HG02623 (cell line): ENCODE results near the gene SMARCD1.
"Not testable (repeated sequence)": the region's sequence is repeated elsewhere in the genome, so short reads cannot be mapped to it uniquely, and the experiment has no call there.

Source experiments
- ATAC-seq: cut with Tn5 transposase; IDR thresholded peaks from one replicate; pipeline ENCODE4 v1.9.1; 2021; ENCODE audit warnings: moderate library complexity; ENCODE audit not compliant: unreplicated experiment

The SMARCD1 gene

DNA sequence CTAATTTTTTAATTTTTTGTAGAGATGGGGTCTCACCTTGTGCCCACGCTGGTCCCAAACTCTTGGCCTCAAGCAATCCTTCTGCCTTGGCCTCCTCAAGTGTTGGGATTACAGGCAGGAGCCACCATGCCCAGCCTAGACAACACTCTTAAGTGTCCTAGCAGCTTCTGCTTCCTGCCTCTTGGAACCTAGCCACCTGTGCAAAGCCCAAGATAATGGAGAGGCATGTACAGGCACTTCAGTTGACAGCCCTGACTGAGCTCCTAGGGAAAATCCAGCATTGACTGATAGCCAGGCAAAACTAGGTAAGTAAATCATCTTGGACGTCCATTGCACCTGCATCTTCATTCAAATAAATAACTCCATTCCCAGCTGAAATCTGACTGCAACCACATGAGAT lies 42.4 kb downstream of the SMARCD1 start:
- no peak for ATAC-seq

DNA sequence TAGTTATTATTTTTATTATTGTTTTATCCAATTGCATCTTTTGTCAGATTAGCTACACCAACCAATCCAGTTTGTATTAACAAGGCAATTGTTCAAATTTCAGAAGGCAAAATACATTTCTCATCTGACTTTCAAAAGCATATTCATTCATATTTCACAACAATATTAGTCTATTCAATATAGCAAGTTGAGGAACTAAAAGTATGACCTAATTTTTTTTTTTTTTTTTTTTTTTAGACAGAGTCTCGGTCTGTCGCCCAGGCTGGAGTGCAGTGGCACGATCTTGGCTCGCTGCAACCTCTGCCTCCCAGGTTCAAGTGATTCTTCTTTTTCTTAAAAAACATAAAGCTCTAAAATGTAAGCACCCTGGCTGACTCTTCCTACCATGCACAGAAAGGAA lies 44.1 kb downstream of the SMARCD1 start:
- no peak for ATAC-seq

DNA sequence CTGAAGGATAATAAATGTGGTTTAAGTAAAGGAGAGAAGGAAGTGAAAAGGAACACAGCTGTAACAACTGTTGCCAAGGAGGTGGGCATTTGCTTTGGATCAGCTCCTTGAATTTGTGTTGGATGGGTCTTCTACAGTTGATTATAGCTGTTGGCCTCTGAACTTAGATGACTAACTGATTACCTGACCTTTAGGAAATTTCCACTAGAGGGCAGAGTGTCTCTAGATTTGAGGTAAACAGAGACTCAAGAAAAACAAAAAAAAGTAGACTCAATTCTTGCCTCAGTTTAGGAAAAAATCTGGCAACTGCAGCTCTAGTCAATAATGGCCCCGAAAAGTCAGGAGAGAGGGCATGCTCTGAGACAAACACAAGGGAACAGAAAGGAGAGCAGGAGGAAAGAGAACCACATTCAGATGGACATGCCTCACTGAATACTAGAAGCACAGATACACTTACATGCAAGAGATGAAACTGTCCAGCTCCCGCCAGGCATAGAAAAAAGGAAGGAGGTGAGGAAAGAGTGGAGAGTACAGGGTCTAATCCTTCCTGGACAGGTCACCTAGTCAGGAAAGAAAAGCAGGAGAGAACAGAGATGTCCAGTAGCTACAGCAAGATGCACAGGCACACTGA lies 47.5 kb downstream of the SMARCD1 start:
- ATAC-seq, result no peak

DNA sequence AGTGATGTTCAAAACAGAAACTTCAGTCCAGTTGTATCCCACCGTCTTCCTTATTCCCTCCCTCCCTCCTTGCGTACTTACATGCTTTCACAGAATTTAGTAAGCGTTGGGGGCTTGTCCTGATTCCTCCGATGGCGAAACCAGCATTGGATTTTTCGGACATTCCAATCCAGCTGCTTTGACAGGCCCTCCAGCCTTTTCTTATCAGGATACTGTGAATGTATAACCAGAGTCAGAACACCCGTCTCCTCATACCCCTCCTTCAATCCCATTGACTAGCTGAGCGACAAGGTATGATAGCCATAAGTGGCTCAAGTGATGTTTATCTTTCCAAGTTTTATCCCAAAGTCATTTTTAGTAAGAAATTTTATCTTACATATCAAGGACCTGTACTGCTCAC lies 57.9 kb downstream of the SMARCD1 start:
- ATAC-seq, result no peak

DNA sequence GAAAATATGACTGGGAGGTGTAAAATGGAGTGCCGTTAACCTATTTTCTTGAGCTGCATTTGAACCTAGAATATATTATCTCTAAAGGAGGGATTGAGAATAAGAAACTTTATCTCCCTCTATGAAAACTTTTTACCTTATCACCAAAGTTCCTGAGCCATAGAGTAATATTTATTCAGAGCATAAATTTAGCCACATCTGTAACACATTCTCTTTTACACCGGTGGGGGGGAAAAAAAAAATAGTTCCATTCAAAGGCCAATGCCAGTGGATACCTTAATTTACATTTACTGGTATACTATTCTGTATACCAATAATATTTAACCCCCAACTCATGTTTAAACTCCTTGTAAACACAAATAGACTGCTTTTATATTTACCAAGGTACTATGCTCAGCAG lies 60.3 kb downstream of the SMARCD1 start:
- no peak for ATAC-seq

DNA sequence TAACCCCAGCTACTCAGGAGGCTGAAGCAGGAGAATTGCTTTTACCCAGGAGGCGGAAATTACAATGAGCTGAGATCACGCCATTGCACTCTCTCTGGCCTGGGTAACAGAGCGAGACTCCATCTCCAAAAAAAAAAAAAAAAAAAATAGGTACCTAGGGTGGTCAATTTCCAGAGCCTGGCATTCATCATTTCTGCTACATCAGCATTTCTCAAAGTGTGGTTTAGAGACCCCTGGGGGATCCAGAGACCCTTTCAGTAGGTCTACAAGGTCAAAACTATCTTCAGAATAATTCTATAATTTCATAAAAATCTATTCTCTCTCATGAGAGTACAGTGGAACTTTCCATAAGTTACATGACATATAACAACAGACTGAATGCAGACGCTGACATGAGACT lies 62.1 kb downstream of the SMARCD1 start:
- no peak for ATAC-seq

DNA sequence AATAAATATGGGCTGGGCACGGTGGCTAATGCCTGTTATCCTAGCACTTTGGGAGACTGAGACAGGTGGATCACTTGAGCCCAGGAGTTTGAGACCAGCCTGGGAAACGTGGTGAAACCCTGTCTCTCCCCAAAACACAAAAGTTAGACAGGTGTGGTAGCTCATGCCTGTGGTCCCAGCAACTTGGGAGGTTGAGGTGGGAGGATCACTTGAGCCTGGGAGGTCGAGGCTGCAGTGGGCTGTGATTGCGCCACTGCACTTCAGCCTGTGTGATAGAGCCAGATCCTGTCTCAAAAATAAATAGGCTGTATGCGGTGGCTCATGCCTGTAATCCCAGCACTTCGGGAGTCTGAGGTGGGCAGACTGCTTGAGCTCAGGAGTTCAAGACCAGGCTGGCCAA lies 62.9 kb downstream of the SMARCD1 start:
- not testable (repeated sequence) for ATAC-seq

DNA sequence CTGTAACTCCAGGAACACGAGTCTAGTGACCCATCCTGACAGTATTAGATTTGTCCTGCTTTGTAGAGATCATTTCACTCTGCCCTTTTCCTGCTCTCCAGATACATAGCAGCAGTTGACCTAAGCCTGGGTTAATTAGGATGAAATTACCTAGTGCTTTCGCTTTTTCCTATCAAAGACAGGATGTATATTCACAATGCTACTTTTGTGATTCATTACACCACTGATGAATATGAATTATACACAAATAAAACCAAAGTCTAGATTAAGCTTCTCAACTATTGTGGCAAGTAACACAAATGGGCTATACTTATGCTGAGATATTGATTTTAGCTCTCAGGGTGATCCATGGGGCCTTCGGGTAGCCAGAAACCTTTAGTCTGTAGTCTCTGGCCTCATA lies 64.2 kb downstream of the SMARCD1 start:
- no peak for ATAC-seq
